ENCODE results near the gene CADPS2.

- no peak for TF ChIP-seq RARB (CRISPR knock-in tag; IDR thresholded peaks at IDR 0.05)
- TF ChIP-seq ARNTL (CRISPR knock-in tag; IDR thresholded peaks at IDR 0.05; ENCODE audit: borderline replicate concordance, low read depth), result no peak
- no peak for TF ChIP-seq ZFP30 (CRISPR knock-in tag; IDR thresholded peaks at IDR 0.05)
- no peak for TF ChIP-seq PPARA (CRISPR knock-in tag; IDR thresholded peaks at IDR 0.05; ENCODE audit: borderline replicate concordance)
- no peak for TF ChIP-seq ZFP3 (CRISPR knock-in tag; IDR thresholded peaks at IDR 0.05)
Observed at GRCh38 chr7:122337011-122337410, 549.2 kb downstream of the CADPS2 start.

All from SK-N-SH treated with all-trans-retinoic acid at 6 μM for 48 hours (cell line).